Bone marrow (tissue), 2 donors: ENCODE data around the gene SPTSSA.
"Not testable (repeated sequence)": the region's sequence is repeated elsewhere in the genome, so short reads cannot be mapped to it uniquely, and the experiment has no call there.

Experiments used
- DNase-seq, 2 donors: peaks; one replicate each; lab custom pipeline; 2025; lab: John Stamatoyannopoulos, UW

Gene SPTSSA

DNA sequence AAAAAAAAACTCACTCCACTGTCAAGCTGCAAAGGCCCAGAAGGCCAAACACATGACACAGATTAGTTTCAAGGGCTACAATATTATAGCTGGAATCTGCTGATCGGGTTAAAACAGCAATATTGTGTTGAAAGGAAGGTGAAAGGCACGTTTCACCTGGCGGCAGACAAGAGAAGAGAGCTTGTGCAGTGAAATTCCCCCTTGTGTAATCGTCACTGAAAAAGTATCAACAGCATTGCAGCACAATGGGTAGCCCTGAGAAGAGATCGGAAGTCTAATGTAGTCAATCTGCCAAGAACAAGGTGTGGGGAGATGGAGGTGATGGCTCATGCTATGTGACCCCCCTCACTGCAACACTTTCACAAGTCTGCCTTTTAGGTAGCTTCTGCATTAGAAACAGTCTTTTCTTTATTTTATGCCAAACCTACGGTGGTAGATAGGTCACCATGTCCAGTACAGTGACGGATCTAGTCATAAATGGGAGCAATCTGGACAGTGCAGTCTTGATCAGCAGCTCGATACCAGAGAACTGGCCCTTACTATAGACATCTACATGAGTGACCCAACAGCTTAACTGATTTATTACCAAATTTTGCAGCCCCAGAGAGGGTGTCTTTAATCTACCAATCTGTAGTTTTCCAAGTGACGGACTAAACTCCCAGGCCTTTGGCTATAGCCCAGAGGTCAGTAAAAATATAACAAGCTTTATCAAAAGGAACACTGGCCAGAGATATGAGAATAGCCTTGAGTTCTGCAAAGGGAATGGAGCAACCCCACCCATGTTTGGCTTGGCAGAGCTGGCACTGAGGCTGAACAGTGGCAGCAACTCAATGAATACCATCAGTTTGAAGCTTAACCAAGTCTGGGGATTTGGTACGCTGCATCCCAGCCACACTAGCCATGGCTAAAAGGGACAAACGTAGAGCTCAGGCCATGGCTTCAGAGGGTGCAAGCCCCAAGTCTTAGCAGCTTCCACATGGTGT, 35.4 kb downstream of the SPTSSA start:
- DNase-seq: no peak

DNA sequence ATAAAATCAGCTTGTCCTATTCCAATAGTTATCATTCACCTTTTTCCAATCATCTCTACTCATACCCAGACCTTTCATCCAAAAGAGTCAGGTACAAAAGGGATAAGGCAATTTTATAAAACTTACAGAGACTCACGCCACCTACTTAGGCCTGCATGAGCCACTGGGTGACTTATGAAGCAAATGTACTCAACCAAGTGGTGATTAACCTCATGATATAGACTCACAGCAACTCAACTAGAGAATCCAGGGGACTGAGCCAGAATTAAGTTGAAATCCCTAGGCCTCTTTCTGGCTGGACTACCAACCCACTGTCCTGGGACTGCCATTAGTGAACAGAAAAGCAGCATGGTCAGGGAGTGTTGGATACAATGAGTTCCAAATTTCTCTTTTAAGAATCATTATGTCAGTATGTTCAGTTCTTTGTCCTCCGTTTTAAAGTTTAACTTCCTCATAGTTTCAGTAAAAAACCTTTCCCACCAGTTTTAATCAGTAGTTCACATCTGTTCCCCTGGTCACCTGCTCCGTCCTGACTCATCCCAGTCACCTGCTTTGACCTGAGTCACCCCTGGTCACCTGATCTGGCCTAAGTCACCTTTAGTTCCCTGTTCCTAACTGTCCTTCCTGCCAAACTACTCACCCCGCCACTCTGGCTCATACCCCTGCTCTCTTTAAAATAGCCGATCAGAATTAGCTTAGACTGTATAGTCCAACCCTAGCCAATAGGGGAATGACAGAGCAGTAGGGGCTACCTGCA, 36.8 kb downstream of the SPTSSA start:
- no peak for DNase-seq

- no peak for DNase-seq
Measured at GRCh38 chr14:34424488-34424887, 37.6 kb downstream of the SPTSSA start.

DNA sequence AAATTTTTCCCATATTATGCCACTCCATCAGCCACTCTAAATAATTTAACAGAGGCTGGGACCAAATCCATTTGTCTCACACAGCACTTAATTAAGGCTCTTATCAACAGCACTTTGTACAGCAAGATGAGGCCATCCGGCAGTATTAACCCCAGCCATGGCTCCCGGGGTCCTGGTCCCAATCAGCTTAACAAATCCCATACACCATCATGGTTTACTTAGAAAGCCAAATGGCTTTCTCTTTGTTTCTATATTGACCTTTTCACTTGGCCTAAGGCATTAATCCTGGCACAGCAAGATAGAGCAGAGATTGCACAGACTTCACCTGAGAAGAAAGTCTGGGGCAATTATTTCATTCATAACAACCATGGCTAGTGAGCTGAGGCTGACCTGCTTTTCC, 38.6 kb downstream of the SPTSSA start:
- DNase-seq: no peak

- DNase-seq: no peak
Measured at GRCh38 chr14:34420547-34421150, 41.4 kb downstream of the SPTSSA start.

DNA sequence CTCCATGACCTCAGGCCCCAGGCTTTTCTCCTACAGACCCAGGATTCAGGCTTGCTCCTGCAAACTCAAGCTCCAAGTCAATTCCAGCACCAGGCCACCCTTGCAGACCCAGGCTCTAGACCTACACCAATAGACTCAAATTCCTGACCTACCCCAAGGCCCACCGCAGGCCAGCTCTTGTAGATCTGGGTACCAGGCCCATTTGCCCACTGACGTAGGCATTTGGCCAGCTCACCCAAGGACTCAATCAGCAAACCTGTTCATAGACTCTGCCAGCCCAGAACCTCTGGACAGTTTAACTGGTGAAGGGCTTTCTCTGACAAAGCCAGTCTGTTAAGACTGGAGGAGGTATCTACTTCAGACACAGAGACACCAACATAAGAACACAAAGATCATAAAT, 52.3 kb downstream of the SPTSSA start:
- no peak for DNase-seq

- DNase-seq: no peak
Measured at GRCh38 chr14:34407951-34408350, 54.1 kb downstream of the SPTSSA start.

DNA sequence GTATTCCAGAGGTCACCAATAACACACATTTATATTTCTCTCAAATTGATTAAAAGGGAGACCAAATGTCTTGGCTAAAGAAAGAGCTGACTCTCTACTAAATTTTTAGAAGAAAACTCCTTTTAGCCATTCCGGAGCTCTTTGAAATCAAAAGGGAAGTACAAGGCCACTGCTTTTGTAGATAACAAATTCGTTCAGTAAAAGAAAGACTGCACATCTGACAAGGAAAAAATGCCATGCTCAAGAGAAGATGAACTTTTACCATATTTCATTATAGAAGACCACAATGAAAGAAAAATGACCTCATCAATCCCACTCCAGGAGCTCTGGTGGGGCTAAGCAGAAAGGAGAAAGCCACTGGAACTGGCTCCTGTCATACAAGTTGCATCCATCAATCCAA, 57.6 kb downstream of the SPTSSA start:
- no peak for DNase-seq

GRCh38 chr14:34403646-34404045, 58.4 kb downstream of the SPTSSA start:
- no peak for DNase-seq

DNA sequence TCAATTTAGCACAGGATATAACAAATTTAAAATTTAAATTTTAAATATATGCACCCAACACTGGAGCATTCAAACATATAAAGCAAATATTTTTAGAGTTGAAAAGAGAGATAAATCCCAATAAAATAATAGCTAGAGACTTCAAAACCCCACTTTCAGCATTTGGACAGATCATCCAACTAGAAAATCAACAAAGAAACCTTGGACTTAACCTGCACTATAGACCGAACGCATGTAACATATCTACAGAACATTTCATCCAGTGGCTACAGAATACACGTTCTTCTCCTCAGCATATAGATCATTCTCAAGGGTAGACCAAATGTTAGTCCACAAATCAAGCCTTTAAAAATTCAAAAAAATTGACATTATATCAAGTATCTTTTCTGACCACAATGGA, 64.0 kb downstream of the SPTSSA start:
- DNase-seq: no peak

- no peak for DNase-seq
Measured at GRCh38 chr14:34387974-34388516, 74.0 kb downstream of the SPTSSA start.

GRCh38 chr14:34386865-34387485, 75.1 kb downstream of the SPTSSA start:
- DNase-seq: no peak

DNA sequence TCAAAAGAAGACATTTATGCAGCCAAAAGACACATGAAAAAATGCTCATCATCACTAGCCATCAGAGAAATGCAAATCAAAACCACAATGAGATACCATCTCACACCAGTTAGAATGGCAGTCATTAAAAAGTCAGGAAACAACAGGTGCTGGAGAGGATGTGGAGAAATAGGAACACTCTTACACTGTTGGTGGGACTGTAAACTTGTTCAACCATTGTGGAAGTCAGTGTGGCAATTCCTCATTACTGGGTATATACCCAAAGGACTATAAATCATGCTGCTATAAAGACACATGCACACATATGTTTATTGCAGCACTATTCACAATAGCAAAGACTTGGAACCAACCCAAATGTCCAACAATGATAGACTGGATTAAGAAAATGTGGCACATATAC, 76.2 kb downstream of the SPTSSA start:
- DNase-seq: not testable (repeated sequence)

- no peak for DNase-seq
Measured at GRCh38 chr14:34383839-34384238, 78.2 kb downstream of the SPTSSA start.
